HTR-8/SVneo (cell line): Measurements from ENCODE around the gene TPGS1.

Experiments used
- DNase-seq: peaks from one replicate; pipeline ENCODE4 v3.0.0; 2011; ENCODE audit warnings: low spot score, mixed read lengths; ENCODE audit not compliant: insufficient read length
- FAIRE-seq: peaks from 2 replicates; lab custom pipeline; 2011; peaks lifted over from hg19 to GRCh38; lab: Jason Lieb, UNC

Gene TPGS1, protein sequence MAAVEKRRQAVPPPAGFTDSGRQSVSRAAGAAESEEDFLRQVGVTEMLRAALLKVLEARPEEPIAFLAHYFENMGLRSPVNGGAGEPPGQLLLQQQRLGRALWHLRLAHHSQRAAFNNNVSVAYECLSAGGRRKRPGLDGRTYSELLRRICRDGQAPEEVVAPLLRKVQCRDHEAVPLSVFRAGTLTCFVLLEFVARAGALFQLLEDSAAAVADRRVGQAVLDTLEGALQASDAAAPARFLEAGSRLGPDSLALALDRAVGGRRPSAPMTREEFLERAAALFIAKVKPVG

DNA sequence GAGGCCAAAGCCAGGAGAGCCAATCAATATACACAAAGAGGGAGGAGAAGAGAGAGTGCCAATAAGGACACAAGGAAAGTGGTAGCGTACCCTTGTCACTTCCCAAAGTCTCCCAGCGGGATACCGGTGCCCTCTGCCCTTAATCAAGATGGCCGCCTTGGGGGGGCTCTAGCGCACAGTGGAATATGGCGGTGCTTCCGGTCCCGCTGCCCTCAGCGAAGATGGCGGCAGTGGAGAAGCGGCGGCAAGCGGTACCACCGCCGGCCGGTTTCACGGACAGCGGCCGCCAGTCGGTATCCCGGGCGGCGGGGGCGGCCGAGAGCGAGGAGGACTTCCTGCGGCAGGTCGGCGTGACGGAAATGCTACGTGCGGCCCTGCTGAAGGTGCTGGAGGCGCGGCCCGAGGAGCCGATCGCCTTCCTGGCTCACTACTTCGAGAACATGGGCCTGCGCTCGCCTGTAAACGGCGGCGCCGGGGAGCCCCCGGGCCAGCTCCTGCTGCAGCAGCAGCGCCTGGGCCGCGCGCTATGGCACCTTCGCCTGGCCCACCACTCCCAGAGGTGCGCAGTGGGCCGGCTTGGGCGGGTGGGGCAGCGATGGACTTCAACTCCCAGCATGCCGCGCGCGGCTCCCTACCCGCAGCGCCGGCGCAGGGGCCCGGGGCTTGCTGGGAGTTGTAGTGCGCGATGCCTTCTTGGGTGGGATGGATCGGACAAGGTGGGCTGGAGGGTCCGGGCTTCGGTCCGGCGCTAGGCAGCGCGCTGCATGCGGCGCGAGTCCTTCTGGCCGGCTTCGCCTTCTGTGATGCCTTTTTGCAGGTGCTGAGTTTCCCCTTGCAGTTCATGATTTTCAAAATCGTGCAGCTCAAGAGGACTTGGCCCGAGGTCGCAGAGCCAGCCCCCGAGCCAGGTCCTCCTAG, at the start of gene TPGS1:
TPGS1 (plus strand) TSS at position 212 of the 918 bp plus-strand sequence; CDS start at position 222, 10 bp downstream.
- FAIRE-seq (peak; percentile 42), DNase-seq (peak; percentile 68)

DNA sequence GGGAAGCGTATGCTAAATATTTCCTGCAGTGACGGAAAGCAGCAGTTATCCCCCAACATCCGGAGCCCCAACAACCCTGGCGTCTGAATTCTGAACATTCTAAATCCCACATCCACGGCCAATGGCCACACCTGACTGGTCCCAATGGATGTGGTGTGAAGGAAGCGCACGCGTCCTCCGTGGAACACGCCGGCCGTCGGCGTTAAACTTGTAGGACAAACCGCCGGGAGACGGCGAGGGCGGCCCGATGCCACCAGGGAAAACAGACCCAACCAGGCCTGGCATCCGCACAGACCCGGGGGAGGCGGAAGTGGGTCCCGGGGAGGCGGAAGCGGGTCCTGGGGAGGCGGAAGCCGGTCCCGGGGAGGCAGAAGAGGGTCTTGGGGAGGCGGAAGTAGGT, 49.7 kb upstream of the TPGS1 start:
- FAIRE-seq = no peak
- no peak for DNase-seq

DNA sequence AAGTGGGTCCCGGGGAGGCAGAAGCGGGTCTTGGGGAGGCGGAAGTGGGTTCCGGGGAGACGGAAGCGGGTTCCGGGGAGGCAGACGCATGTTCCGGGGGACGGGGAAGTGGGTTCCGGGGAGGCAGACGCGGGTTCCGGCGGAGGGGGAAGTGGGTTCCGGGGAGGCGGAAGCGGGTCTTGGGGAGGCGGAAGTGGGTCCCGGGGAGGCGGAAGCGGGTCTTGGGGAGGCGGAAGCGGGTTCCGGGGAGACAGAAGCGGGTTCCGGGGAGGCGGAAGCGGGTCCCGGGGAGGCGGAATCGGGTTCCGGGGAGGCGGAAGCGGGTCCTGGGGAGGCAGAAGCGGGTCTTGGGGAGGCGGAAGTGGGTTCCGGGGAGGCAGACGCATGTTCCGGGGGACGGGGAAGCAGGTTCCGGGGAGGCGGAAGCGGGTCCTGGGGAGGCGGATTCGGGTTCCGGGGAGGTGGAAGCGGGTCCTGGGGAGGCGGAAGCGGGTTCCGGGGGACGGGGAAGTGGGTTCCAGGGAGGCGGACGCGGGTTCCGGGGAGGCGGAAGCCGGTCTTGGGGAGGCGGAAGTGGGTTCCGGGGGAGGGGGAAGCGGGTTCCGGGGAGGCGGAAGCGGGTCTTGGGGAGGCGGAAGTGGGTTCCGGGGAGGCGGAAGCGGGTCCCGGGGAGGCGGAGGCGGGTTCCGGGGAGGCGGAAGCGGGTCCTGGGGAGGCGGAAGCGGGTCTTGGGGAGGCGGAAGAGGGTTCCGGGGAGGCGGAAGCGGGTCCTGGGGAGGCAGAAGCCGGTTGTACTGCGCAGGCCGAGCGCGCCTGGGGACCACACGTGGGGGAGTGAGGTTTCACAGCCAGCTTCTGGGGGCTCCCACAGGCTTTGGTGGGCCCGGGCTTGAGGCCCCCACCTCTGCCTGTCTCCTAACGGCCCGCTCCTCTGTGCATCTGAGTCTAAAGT, 48.9 kb upstream of the TPGS1 start:
- no peak for FAIRE-seq
- DNase-seq = no peak

DNA sequence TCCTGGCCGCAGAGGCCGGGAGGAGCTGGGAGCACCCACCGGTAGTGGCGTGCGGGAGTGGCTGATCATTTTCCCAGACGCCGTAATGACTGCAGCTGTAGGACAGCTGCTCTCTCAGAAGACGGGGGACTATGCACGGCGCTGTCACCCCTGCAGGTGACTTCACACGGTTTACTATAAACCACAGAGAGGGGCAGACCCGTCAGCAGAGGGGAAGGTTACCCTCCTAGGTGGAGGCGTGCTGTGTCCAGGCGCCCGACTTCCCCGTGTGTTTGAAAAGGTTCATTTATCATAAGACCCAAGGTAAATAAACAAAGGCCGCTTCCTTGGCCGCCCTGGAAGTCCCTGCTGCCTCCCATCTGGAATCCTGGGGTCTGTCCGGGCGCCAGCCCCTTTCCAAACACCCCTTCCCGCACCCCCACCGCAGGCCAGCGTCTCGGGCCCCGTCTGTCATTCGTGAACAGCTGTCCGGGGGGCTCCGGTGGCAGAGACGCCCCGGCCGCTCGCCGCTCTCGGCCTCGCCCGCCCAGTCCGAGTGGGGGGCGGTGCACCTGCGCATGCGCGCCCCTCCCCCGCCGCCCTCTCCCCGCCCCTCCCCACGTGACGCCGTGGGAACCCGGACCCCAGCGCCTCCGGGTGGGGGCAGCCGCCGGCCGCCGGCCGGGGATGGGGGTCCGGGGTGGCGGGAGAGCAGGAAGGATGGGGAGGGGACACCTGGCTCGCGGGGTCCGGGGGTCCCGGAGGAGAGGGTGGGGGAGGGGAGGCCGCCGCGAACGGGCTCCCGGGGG, 47.4 kb upstream of the TPGS1 start:
- FAIRE-seq (peak; percentile 23), DNase-seq (peak; percentile 84)

DNA sequence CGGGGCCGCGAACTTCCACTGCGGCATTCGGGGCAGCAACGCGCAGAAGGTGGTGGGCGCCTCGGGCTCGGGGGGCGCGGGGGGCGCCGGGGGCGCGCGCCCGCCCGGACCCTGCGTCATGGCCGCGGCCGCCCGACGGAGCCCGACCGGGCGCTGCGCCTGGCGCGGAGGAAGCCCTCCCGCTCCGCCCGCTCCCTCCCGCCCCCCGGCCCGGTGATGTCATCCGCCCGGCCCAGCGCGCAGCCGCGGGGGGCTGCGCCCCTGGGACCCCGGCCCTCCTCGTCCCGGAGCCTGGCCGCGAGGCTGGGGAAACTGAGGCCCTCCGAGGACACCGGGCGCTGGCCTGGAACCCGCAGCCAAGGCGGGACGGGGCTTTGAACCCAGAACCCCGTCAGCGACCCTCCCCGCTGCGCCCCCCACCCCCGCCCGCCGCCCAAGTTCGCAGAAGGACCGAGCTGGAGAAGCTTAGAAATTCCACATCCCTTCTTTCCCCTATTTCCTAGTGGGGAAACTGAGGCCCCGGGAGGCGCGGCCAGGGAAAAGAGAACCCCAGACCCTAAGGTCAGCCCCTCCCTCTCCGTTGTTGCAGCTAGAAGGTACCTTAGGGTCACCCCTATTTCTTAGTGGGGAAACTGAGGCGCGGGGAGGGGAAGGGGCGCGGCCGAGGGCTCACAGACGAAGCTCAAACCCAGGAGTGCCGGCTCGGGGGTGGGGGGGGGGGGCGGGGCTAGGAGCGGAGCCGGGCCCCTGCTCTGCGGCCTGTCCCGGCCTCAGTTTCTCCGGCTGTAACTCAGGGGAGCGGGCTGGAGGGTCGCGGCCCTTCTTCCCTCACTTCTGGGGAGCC, 46.2 kb upstream of the TPGS1 start, which contains the start of gene SHC2:
SHC2 (minus strand) TSS at position 157 of the 844 bp plus-strand sequence; CDS start at position 120, 37 bp downstream.
- DNase-seq = no peak
- FAIRE-seq = no peak

DNA sequence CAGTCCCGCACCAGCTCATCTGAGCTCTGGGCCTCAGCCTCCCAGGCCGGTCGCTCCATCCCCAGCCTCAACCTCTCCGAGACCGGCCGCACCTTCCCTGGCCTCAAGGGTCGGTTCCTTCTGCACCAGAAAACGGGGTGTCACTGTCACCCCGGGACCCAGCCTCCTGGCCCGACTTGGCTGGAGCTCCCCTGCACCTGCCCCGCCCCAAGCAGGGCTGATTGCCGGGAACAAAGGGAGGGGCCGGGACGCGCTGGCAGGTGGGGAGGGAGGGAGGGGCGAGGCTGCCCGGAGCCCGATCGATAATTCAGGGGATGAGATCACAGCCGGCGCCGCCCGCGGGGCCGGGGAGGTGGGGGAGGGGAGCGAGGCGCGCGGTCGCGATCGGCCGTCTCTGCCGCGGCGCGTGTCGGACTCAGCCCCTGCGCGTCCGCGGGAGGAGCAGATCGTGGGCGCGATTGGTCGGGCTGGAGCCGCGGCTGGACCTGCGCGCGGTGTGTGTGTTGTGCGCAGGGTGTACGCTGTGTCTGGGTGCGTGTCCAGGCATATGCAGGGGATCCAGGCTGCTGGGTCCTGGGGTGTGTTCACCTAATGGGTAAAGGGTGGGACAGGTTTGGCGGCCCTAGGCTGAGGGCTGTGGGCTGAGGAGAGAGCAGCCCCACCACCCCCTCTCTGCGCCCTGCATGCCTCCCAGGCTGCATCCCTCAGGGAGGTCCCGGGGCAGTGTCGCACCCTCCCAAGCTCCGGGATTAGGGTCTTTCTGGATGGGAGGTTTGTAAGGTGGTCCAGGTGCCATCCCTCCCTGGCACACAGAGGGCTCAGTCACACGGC, 45.4 kb upstream of the TPGS1 start:
- FAIRE-seq = no peak
- DNase-seq = no peak

DNA sequence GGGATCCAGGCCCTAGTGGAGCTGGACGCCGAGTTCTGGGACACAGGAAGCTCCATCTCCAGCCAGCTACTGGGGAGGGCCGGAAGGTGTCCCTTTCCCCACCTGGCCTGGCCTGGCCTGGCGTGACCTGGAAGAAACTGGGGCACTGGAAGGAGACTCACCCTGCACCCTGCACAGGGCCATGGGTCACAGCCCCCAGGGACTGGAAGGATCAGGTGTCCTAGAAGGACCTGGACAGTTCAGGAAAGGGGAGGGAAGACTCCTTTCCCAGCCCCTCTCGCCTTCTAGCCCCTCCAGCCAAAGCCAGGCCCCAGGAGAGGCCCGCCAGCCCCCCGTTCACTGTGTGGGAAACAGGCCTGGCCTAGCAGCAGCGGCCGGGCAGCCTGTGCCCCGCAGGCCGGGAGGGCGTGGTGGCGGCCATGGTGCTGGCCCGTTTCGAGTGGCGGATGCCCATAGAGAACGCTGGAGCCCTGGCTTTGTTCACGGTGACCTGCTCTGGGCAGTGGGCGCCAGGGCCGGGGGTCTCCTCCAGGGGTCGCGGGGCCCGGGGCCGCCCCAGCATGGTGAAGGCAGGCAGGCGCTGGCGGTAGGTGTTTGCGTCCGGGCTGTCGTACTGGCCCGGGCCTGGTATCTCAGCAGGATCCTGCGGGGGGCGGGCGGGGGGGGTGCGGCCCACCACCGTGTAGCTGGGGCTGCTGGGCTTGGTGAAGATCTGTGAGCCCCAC, 43.7 kb upstream of the TPGS1 start:
- DNase-seq (no peak), FAIRE-seq (no peak)

DNA sequence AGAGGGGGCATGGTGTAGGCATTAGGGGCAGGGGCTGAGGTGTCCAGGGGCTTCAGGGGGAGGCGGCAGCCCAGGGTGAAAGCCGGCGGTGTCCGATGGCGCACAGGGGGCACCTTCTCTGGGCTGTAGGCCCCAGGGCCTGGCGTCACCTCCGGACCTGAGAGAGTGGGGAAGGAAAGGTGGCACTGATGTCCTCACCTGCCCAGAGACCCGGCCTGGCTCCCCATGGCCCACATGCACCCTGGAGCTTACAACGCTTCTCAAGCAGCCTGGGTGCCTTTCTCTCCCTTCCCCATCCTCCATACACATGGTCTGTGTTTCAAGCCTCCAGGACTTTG, 43.1 kb upstream of the TPGS1 start:
- FAIRE-seq (no peak), DNase-seq (no peak)

DNA sequence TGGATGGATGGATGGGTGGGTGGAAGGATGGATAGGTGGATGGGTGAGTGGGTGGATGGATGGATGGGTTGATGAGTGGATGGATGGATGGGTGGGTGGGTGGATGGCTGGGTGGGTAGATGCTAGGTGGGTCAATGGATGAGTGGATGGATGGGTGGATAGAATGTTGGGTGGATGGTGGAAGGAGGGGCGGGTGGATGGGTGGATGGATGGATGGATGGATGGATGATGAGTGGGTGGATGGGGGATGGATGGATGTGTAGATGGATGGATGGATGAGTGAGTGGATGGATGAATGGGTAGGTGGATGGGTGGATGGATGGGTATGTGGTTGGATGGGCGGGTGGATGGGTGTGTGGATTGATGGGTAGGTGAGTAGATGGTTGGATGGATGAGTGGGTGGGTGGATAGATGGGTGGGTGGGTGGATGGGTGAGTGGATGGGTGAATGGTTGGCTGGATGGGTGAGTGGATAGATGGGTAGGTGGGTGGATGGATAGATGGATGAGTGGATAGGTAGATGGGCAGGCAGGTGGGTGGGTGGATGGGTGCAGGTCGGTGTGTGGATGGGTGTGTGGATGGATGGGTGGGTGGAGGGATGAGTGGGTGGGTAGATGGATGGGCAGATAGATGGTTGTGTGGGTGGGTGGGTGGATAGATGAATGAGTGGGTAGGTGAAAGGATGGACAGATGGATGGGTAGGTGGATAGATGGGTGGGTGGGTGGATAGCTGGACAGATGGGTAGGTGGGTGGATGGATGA, 42.1 kb upstream of the TPGS1 start:
- DNase-seq (no peak), FAIRE-seq (no peak)

DNA sequence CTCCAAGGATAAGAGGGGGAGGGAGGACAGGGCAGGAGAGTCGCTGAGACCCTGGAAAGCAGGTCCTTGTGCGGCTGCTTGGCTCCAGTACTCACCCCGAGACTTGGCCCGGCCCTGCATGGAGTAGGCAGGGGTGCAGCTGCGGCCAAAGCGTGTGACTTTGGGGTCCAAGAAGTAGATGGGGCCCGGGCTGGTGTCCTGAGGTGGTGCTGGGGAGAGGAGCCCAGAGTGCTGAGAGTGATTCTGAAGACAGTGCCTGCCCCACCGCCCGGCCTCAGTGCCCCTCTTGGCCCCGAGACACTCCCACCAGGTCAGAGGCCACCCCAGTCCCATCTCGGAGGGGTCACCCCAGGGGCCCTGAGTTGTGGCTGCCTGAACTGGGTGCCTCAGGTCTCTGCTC, 39.7 kb upstream of the TPGS1 start:
- DNase-seq (no peak), FAIRE-seq (no peak)

DNA sequence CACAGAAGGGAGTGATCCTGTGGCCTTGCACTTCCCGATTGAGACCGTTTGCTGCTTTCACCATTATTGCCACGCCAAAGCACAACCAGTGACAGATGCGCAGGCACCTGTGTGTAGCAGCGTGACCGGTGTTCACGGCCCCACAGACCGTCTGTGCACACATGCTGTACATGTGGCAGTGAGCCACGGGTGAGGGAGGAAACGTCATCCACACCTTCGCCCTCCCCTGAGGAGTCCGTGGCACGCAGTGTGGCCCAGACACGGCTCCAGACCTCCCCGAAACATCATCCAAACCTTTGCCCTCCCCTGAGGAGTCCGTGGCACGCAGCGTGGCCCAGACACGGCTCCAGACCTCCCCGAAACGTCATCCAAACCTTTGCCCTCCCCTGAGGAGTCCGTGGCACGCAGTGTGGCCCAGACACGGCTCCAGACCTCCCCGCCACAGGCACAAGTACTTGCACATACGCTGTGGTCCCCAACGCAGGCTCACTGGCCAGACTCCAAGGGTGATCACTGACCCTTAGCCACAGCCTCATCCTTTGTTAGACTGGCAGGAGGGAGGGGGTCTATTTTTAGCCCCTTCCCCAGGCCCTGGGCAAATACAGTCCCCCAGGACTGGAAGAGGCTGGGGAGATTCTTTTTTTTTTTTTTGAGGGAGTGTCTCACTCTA, 38.6 kb upstream of the TPGS1 start:
- FAIRE-seq (peak; percentile 4), DNase-seq (no peak)

DNA sequence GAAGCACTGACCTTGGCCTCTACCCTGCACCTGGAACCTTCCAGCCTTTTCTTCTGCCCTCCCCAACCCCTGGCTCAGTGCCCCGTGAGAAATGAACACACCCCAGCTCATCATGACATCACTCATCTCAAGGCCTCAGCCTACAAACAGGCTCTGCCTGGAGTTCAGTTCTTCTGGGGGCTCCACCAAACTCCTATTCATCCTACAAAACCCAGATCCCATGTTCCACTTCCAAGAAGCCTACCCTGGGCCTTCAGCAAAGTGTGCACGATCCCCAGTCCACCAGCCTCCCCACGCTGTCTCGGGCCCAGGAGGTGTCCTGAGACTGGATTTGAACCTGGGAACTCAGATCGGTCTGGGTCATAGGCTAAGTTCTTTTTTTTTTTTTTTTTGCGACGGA, 37.5 kb upstream of the TPGS1 start:
- FAIRE-seq = no peak
- DNase-seq = no peak

DNA sequence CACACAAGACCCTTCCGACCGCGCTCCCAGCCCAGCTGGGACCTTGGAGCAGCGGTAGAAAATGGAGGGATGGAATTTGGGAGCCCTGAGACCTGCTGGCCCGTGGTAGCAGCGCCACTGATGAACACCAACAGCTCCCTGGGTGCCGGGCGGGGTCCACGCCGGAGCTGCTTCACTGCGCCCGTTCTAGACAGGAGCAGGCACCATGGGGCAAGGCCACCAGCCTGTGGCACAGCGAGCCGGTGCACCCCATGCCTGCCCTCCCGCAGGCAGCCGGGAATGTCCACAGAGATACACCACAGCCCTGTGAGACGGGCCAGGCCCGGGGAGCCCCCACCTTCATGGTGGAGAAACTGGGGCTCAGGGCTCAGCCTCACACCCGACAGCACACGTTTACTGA, 36.6 kb upstream of the TPGS1 start:
- FAIRE-seq (no peak), DNase-seq (no peak)

DNA sequence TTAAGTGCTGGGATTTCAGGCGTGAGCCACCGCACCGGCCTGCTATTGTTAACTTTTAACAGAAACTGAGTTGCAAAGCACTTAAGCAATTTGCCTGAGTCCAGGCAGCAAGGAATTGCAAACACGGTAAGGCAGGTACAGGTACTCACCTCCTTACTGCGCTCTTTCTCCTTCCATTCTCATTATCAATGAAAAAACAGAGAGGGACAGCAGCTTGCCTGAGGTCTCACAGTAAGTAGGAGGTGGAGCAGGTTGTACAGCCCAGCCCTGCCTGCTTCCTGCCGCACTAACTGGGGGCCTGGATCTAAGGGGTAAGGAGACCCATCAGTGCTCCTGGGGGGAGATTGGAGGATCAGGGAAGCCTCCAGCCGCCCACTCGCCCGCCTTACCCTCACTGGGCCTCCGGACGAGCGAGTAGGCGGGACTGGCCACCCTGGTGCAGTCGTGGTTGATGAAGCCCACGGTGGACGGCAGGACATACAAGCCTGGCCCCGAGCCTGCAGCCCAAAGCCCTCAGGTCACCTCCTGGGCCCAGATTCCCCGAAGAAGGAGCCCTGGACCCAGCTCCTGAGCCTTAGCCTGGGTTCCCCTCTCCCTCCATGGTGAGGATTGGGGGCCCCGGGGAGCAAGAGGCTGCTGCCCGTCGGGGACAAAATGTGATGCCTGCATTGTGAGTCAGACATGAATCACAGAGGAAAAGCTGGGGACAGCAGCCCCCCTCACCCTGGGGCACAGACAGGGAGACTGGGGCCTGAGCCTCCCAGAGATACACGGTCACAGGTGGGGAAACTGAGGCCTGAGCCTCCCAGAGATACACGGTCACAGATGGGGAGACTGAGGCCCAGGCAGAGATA, 35.1 kb upstream of the TPGS1 start:
- FAIRE-seq (no peak), DNase-seq (peak; percentile 53)
